Activated CD8-positive, alpha-beta memory T cell treated with anti-CD3 and anti-CD28 coated beads, Interleukin-2, amount 50 U/mL, for 1 hour (primary cell): Measurements from ENCODE around the gene STK32C.
A peak's percentile ranks its signal among the peaks of the same experiment; 100 is the strongest.

Experiments used
- DNase-seq: peaks from one replicate; pipeline ENCODE4 v3.0.0-alpha.2; 2020; ENCODE audit errors: extremely low read depth

STK32C gene

GRCh38 chr10:132307823-132308586, at the start of gene STK32C:
STK32C (minus strand) TSS chr10:132307950; CDS start chr10:132307833, 117 bp downstream.
- peak; percentile 80 for DNase-seq

- no peak for DNase-seq
Measured at GRCh38 chr10:132356621-132357195, 49.0 kb upstream of the STK32C start.

DNA sequence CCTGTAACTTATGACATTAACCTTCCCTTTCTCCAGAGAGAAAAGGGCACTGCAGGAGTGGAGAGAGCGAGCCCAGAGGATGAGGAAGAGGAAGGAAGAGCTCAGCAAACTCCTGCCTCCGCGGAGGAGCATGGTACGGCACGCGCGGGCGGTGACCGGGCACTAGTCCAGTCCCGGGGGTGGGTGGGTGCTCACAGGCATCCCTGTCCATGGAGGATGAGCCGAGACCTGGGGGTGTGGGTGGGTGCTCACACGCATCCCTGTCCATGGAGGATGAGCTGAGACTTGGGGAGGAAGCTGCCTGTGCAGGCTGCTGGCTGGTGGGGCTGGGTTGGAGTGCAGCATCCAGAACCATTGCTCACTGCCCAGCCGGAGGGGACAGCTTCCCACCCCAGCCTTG, 48.0 kb upstream of the STK32C start:
- no peak for DNase-seq

DNA sequence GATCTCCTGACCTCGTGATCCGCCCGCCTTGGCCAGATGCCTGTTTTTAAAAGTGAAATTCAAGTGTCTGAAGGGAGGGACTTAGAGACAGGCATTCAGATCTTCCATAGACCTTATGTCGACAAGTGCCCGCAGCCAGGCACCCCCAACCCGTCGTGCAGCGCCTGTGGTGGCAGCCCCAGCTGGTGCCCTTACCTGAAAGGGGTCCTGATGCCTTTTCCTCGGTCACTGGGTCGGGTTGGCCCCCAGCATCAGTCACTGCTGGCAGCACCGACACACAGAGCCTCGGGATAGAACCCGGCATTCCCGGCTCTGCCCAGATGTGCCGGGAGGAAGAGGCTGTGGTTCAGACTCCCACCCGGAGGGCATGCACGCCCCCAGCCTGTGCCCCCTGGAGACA, 47.5 kb upstream of the STK32C start:
- DNase-seq = no peak

DNA sequence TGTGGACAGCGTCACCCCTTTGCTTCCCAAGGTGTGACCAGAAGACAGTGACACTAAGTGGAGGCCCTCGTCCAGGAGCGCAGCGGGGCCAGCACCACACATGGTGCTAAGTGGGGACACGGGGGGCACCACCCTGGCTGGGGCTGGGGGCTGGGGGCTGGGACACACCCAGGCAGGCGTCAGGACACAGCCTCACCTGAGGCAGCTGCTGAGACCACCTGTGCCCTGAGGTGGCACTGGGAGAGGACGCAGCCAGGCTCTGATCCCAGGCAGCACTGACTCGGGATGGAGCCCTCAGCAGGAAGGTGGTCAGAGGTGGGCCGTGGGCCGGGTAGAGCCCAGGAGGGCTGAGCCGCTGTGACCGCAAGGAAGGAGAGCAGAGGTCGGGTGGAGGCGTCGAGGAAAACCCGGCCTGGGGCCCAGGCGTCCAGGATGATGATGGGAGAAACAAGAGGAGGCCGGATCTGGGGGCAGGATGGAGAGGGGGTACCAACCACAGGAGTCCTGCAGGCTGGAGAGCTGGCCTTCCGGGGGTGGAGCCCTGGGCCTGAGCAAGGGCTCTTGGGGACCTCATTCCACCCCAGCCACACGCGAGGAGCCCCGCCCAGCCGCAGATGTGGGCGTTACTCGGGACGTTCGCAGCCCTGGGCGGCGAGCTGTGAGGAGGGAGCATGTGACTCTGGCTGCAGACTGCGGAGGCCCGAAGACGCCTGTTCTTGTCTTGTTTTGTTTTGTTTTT, 46.8 kb upstream of the STK32C start:
- no peak for DNase-seq

DNA sequence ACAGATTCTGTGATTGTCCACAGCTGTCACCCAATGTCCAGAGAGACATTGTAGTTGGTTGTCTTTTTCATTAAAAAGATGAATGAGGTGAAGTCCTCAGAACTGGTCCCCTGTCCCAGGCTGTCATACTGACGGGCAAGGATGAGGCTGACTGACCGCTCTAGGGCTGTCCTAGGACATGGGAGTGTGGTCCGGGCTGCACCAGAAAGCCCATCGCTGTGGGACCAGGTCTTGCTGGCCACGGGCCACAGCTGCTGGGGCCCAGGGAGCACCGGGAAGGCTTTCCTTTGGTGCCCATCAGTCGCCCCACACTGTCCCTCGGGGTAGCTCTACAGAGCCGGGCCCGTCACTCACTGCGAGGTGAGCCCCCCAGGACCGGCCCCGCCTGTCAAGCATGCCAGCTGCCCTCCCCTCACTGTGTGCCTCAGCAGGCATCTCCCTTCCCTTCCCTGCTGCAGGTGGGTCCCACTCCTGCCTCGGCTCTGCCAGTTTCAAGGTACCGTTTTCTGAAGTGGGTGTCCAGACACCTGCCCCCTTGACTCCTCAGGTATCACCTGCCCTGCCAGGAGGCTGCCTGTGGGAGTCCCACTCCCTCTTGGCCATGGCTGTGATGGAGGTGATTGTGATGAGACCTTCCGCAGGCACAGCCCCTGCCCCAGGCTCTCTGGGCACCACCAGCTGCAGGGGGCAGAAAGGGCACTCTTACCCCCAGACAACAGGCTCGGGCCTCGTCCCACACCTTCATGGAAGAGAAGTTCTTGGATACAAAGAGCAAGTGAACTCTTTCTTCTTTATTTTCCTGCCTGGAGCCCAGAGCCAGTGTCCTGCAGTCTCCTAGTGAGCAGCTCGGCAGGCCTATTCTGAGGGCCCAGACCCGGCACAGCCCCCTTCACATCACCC, 46.0 kb upstream of the STK32C start:
- no peak for DNase-seq

DNA sequence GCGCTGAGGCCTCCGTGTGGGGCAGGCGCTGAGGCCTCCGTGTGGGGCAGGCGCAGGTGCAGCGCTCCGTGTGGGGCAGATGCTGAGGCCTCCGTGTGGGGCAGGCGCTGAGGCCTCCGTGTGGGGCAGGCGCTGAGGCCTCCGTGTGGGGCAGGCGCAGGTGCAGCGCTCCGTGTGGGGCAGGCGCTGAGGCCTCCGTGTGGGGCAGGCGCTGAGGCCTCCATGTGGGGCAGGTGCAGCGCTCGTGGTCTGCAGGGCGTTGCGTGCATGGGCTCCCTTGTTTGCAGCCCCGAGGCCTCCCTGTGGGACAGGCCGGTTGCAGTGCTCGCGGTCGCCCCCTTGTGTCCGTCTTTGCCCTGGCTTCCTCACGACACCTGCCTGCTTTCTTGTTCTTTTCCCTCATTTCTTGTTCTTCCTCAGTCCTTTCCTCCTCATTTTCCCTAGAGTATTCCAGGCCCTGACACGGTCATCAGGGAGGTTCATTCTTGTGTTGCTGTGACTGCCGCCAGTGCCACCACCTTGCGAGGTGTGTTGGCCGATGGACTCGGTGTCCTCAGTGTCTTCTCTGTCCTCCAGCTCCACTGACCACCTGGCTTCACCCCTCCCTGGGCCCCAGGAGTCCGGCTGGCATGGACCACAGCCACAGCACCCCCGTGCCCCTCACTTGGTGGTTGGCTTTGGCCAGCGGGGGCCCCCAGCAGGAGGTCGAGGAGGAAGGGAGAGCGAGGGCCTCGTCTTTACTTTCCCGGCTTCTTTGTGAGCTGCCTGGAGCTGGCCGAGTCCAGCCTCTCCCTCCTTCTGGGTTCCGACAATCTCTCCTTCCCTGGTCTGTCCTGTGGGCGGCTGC, 44.9 kb upstream of the STK32C start:
- peak; percentile 40 for DNase-seq

DNA sequence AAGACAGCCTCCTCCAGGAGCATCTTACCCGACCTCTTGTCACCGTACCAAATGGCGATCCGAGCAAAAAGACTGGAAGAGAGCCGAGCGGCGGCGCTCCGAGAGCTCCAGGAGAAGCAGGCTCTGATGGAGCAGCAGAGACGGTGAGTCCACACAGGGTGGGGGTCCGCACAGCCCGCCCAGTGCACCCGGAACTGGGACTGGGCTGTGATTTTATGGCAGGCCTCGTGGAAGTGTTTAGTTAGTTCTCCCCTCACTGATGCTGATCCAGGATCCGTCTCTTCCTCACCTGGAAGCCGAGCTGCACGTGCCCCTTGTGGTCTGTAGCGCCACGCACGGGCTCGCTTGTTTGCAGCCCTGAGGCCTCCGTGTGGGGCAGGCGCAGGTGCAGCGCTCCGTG, 43.9 kb upstream of the STK32C start:
- no peak for DNase-seq

- no peak for DNase-seq
Measured at GRCh38 chr10:132350946-132351345, 43.2 kb upstream of the STK32C start.

GRCh38 chr10:132350391-132350790, 42.6 kb upstream of the STK32C start:
- DNase-seq = no peak

GRCh38 chr10:132349766-132350165, 42.0 kb upstream of the STK32C start:
- DNase-seq = no peak

DNA sequence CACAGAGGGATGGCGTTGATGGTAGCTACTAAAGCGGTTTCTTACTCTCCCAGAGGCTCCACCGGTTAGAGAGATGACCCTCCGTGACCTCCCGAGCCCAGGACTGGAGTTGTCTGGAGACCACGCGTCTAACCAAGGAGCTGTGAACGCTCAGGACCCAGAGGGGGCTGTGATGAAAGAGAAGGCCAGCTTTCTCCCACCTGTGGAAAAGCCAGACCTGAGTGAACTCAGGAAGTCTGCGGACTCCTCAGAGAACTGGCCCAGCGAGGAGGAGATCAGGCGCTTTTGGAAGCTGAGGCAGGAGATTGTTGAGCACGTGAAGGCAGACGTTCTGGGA, 40.1 kb upstream of the STK32C start:
- DNase-seq = no peak

DNA sequence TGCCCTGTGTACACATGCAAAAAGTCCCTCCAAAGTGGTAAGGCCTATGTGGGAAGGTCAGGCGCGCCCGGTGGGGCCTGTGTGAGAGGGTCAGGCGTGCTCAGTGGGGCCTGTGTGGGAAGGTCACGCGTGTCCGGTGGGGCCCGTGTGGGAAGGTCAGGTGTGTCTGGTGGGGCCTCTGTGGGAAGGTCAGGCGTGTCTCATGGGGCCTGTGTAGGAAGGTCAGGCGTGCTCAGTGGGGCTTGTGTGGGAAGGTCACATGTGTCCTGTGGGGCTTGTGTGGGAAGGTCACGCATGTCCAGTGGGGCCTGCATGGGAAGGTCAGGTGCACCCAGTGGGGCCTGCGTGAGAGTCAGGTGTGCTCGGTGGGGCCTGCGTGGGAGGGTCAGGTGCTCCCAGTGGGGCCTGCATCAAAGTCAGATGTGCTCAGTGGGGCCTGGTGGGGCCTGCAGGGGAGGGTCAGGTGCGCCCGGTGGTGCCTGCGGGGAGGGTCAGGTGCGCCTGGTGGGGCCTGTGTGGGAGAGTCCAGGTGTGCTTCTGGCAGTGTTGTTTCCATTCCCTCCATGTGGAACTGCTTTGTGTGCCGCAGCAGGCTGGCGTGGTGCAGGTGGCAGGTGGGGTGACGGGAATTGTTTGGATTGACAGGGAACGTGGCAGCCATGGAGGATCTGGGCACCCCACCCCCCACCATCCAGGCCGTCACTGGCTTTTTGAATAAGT, 39.6 kb upstream of the STK32C start:
- DNase-seq = no peak

DNA sequence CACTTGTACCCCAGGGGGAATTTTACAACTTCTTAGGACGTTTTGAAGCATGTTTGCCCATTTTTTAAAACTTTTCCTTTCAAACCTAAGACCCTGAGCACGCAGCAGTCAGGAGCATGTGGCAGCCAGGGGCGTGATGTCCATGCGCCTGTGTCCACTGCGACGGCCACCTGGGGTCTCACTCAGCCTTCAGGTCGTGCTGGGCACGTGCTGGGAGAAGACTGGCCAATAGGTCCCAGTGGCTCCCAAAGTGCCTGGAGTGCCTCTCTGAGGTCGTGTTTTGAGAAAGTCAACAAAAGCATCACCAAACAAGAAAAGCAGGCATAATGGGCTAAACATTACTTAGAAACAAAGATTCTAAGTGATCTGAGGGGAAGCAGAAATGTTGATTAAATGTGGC, 39.1 kb upstream of the STK32C start:
- no peak for DNase-seq

DNA sequence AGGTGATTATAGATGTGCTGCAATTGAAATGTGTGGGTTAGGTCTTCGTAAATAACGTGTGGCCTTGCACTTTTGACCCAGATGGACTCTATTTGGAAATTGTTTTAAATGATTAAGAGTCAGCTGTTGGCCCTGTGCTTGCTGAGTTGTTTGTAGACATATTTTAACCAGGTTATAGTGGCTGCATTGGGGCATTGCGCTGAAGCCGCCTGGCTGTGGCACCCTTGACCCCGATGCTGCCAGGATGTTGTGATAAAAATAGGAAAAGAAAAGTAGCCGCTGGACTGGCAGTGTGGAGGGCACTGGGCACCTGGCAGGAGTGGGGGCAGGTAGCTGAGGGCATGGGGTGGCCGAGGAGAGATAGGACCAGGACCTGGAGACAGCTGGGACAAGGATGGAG, 37.6 kb upstream of the STK32C start:
- no peak for DNase-seq

- no peak for DNase-seq
Measured at GRCh38 chr10:132344386-132344785, 36.6 kb upstream of the STK32C start.

DNA sequence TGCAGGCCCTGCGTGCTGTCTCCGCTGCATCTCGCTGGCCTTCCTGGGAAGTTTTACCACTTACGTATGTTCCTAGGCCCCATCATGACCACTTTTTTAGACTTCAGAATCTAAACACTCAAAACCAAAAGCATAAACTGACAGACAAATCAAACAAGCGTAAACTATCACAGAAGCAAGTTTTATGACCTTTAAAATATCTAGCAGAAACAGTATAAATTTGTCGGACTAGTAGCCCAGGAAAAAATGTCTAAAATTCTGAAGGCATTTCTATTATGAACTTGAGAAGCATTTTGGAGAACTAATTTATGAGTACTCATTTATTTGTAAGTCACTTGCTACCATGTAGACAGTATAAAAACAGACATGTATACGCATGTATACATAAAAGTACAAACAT, 34.8 kb upstream of the STK32C start:
- no peak for DNase-seq

DNA sequence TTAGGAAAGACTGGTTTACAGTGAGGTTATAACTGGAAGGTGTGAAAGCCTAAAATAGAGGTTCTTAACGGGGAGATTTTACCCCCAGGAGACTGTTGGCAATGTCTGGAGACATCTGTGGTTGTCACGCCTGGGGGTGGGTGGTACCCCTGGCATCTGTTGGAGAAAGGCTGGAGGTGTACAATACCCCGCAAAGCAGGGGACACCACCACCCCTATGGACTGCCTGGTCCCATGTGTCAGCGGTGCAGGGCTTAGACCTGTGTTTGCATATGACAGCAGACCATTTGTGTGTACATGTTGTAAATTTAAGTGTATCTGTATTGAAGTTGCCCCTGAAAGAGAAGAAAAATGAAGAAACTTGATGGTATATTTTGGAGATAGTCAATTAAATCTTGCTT, 34.0 kb upstream of the STK32C start:
- DNase-seq = no peak

- DNase-seq = no peak
Measured at GRCh38 chr10:132341017-132341416, 33.3 kb upstream of the STK32C start.

DNA sequence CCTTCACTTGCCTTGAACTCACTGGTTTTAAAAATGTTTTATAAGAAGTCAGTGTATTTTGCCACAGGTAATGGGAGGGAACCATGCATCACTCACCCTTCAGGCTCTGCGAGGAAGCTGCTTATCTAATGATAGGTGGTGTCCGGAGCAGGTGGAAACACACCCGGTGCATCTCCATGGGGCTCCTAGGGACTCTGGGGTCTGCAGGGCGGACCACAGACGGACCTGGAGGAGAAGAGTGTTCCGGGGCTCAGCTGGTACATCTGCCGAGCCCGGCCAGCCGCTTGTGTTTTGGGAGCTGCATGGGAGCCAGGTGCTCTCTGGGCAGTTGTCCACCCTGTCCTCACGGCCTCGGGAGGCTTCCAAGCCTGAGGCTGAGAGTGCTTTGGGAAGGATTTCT, 31.5 kb upstream of the STK32C start:
- no peak for DNase-seq

DNA sequence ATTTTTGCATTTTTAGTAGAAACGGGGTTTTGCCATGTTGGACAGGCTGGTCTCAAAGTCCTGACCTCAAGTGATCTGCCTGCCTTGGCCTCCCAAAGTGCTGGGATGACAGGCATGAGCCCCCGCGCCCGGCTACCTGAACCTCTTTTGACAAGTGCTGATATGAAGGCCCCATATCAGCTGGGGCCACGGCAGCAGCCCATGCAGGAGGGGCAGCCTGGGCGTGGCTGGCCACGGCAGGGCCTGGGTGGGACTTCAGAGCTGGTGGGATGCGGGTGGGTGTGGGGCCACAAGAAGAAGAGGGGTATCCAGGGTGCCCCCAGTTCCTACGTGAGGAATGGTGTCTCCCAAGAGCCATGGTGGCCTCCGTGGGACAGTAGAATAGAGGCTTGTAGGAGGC, 31.1 kb upstream of the STK32C start:
- DNase-seq = no peak
